HCT116 (cell line): ENCODE data around the gene PUSL1. TPM values are rescaled to one million over a fixed set of nuclear protein-coding genes. Genes with fewer than 3 reads are reported as not detected.

ENCODE experiments used
- ATAC-seq: fragments of 200-7000 bp; cut with Tn5 transposase; 2 replicates; pipeline ENCODE4 v1.9.1; 2020; ENCODE audit warnings: mild to moderate bottlenecking, moderate library complexity
- BruUV-seq: library from RNA; stranded (reverse); fragments of 400-500 nt; replicated peaks from 2 replicates; lab custom pipeline; 2021; lab: Mats Ljungman, UMichigan
- CTCF ChIA-PET: fragments of 300-600 bp; sonication (Branson Sonifier 250); formaldehyde crosslinking; loops from one replicate; lab custom pipeline; 2021; ENCODE audit warnings: antibody characterized with exemption; lab: Charles Lee
- POLR2A ChIA-PET: fragments of 300-600, 350-600 bp; sonication (Branson Sonifier 250); formaldehyde crosslinking; loops from one replicate; lab custom pipeline; 2021; ENCODE audit warnings: antibody characterized with exemption; lab: Charles Lee
- RAD21 ChIA-PET, 2 experiments: fragments of 300-600 bp; sonication (Branson Sonifier 250); formaldehyde crosslinking; loops; one replicate each; lab custom pipeline; 2023; ENCODE audit warnings: low total read pairs in 2 of 2; ENCODE audit not compliant: uncharacterized antibody in 2 of 2, unreplicated experiment in 2 of 2, low non-redundant PET in 1 of 2; lab: Charles Lee
- DNase-seq: peaks from one replicate; pipeline ENCODE4 v3.0.0-alpha.2; 2010; ENCODE audit warnings: low read depth, low spot score
- H2AFZ ChIP-seq: fragments of 200-600 bp; shearing (Covaris generic), sonication (generic); 2 replicates; pipeline ENCODE4 v1.6.1; 2017; ENCODE audit warnings: low read depth, mixed run types, mixed read lengths, antibody characterized with exemption, low read length; ENCODE audit not compliant: poor library complexity, severe bottlenecking
- H3K27ac ChIP-seq: 2 replicates; pipeline ENCODE4 v1.5.1; 2012; ENCODE audit warnings: low read depth, low read length
- H3K27me3 ChIP-seq: fragments of 200-600 bp; sonication (generic); 2 replicates; pipeline ENCODE4 v1.6.1; 2016; ENCODE audit warnings: mixed run types, low read length, mixed read lengths; ENCODE audit not compliant: insufficient read depth
- H3K36me3 ChIP-seq, 2 experiments: fragments of 200-500 bp in 1 of 2; fragments of 200-600 bp in 1 of 2; sonication (Bioruptor generic) in 1 of 2; sonication (generic) in 1 of 2; 2 replicates each; pipeline versions ENCODE4 v1.5.1 to v1.6.1; 2014 to 2016; ENCODE audit warnings: low read length in 2 of 2, inconsistent platforms in 1 of 2, mixed read lengths in 1 of 2, mixed run types in 1 of 2; ENCODE audit not compliant: insufficient read depth in 2 of 2, control insufficient read depth in 1 of 2
- H3K4me1 ChIP-seq, 2 experiments: fragments of 200-600 bp in 1 of 2; sonication (generic) in 1 of 2; 2 replicates each; pipeline versions ENCODE4 v1.5.1 to v1.6.1; 2012 to 2017; ENCODE audit warnings: low read length in 2 of 2, inconsistent platforms in 1 of 2, mild to moderate bottlenecking in 1 of 2, mixed read lengths in 1 of 2, mixed run types in 1 of 2, moderate library complexity in 1 of 2; ENCODE audit not compliant: insufficient read depth in 2 of 2, control insufficient read depth in 1 of 2
- H3K4me2 ChIP-seq: fragments of 200-600 bp; sonication (generic); 2 replicates; pipeline ENCODE4 v1.6.1; 2017; ENCODE audit warnings: mixed run types, low read length, mixed read lengths
- H3K4me3 ChIP-seq, 2 experiments: fragments of 200-600 bp in 1 of 2; sonication (generic) in 1 of 2; replicated peaks in 1 of 2; 2 replicates each; pipeline ENCODE4 v1.5.1; 2011 to 2016; ENCODE audit warnings: low read length in 2 of 2, control low read depth in 1 of 2, low read depth in 1 of 2, mild to moderate bottlenecking in 1 of 2, mixed read lengths in 1 of 2, mixed run types in 1 of 2
- H3K79me2 ChIP-seq: fragments of 200-600 bp; sonication (generic); 2 replicates; pipeline ENCODE4 v1.6.1; 2017; ENCODE audit warnings: mild to moderate bottlenecking, mixed run types, low read length, moderate library complexity, mixed read lengths; ENCODE audit not compliant: insufficient read depth
- H3K9ac ChIP-seq: fragments of 200-600 bp; sonication (generic); 2 replicates; pipeline ENCODE4 v1.6.1; 2016; ENCODE audit warnings: low read length, mixed read lengths
- H3K9me2 ChIP-seq: fragments of 200-600 bp; sonication (generic), shearing (Covaris generic); 2 replicates; pipeline ENCODE4 v1.6.1; 2017; ENCODE audit warnings: mixed run types, mild to moderate bottlenecking, moderate library complexity; ENCODE audit not compliant: insufficient read depth
- H3K9me3 ChIP-seq, 2 experiments: fragments of 200-500 bp in 1 of 2; fragments of 200-600 bp in 1 of 2; sonication (Bioruptor generic) in 1 of 2; sonication (generic) in 1 of 2; 2 replicates each; pipeline ENCODE4 v1.6.1; 2014 to 2017; ENCODE audit warnings: low read length in 2 of 2, mixed read lengths in 2 of 2, inconsistent platforms in 1 of 2, low read depth in 1 of 2, mild to moderate bottlenecking in 1 of 2, mixed run types in 1 of 2, moderate library complexity in 1 of 2; ENCODE audit not compliant: control insufficient read depth in 1 of 2, insufficient read depth in 1 of 2
- H4K20me1 ChIP-seq: fragments of 200-600 bp; sonication (generic), shearing (Covaris generic); 2 replicates; pipeline ENCODE4 v1.6.1; 2017; ENCODE audit warnings: mixed run types, mild to moderate bottlenecking, moderate library complexity; ENCODE audit not compliant: insufficient read depth
- CBX3 ChIP-seq: IDR thresholded peaks from 2 replicates; pipeline ENCODE4 v1.6.1; 2012; ENCODE audit warnings: low read depth
- CEBPB ChIP-seq: IDR thresholded peaks from 2 replicates; pipeline ENCODE4 v1.6.1; 2012; ENCODE audit warnings: low read depth
- EZH2 ChIP-seq: fragments of 200-600 bp; sonication (generic); IDR thresholded peaks from 2 replicates; pipeline ENCODE4 v1.6.1; 2017; ENCODE audit warnings: antibody characterized with exemption, mixed run types
- EZH2phosphoT487 ChIP-seq: fragments of 200-600 bp; IDR thresholded peaks from 2 replicates; pipeline ENCODE4 v1.6.1; 2018; ENCODE audit warnings: antibody characterized with exemption, borderline replicate concordance
- JUND ChIP-seq: IDR thresholded peaks from 2 replicates; pipeline ENCODE4 v1.6.1; 2012
- POLR2AphosphoS5 ChIP-seq: IDR thresholded peaks from 2 replicates; pipeline ENCODE4 v1.6.1; 2011; ENCODE audit warnings: mild to moderate bottlenecking, low read depth, low read length, moderate library complexity
- RAD21 ChIP-seq: IDR thresholded peaks from 2 replicates; pipeline ENCODE4 v1.6.1; 2012; ENCODE audit warnings: low read depth, mild to moderate bottlenecking
- SIN3A ChIP-seq: IDR thresholded peaks from 2 replicates; pipeline ENCODE4 v1.6.1; 2012; ENCODE audit warnings: low read depth
- SP1 ChIP-seq: IDR thresholded peaks from 2 replicates; pipeline ENCODE4 v1.6.1; 2012; ENCODE audit warnings: low read depth
- ZNF274 ChIP-seq: fragments of 200-500 bp; sonication (Bioruptor generic); IDR thresholded peaks from 2 replicates; pipeline ENCODE4 v1.6.1; 2014; ENCODE audit warnings: mild to moderate bottlenecking, low read depth, low read length, inconsistent platforms
- intact Hi-C: fragments of 100-400 bp; cut with micrococcal nuclease; formaldehyde crosslinking; loops from 2 replicates; pipeline ENCODE4 v1.10.0; 2022
- total RNA-seq: library from RNA; stranded (reverse); gene quantifications from one replicate; pipeline ENCODE4 v1.2.1, GENCODE V29; 2021; ENCODE audit not compliant: unreplicated experiment
- TF ChIP-seq, protein P1 (sequence below): IDR thresholded peaks from 2 replicates; pipeline ENCODE4 v1.6.1; 2011; ENCODE audit warnings: mild to moderate bottlenecking, low read length, moderate library complexity; ENCODE audit not compliant: insufficient replicate concordance; ENCODE audit errors: extremely low read depth

Gene PUSL1
- total RNA-seq, 1 experiment from 2014 or later: 47.2 TPM

DNA sequence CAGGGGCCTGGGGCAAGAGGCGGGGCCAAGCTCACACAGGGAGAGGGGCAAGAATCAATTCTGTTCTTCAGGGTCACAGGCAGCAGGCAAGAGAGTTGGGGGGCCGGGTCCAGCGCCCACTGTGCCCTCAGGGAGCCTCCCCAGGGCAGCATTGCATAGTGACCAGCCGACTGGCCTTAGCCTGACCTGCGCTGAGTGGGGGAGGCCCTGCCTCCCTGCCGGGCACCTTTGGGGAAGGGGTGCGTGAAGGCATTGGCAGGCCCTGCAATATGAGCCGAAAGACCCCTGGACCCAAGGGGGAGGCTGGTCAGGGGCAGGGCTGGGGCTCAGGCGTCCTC lies 16.0 kb upstream of the PUSL1 start:
- H3K4me3 ChIP-seq: no peak overlapping the region
- no peak overlapping the region for H3K4me2 ChIP-seq
- H3K79me2 ChIP-seq: no peaks in the 10 kb centered on the region
- no peak overlapping the region for H3K9ac ChIP-seq
- DNase-seq (no peak), ATAC-seq (no peak)
- intact Hi-C loops: no loop called here
- no peaks in the 10 kb centered on the region for H4K20me1 ChIP-seq
- H3K9me2 ChIP-seq: no peaks in the 10 kb centered on the region
- ChIA-PET CTCF (interaction anchor here (0.8 to 2.8 kb wide), 12 partner anchors 9 to 316 kb away, joined by 3 to 30 read pairs (median 4); no protein-coding TSS in a partner anchor), RAD21 (interaction anchor here (0.7 to 1.5 kb wide), 5 partner anchors 12 to 170 kb away, joined by 3 to 7 read pairs (median 3); partner anchors contain the start of gene UBE2J2 (in 1 of the 2)), POLR2A (no interaction called here)
- H3K36me3 ChIP-seq: no peaks in the 10 kb centered on the region
- no peak for TF ChIP-seq CEBPB
- no peak for TF ChIP-seq SIN3A
- no peak for TF ChIP-seq JUND
- TF ChIP-seq SP1: no peak
- TF ChIP-seq ZNF274: no peak
- TF ChIP-seq POLR2AphosphoS5: no peak
- TF ChIP-seq RAD21: no peak
- TF ChIP-seq CBX3: no peak
- H3K9me3 ChIP-seq: no peaks in the 10 kb centered on the region
- peaks cover 14 to 34% of the 10 kb centered on the region in 2 experiments for H3K4me1 ChIP-seq
- no TSS peak for BruUV-seq
- H3K27ac ChIP-seq: no peak overlapping the region
- H2AFZ ChIP-seq: no peak overlapping the region
- no peaks in the 10 kb centered on the region for H3K27me3 ChIP-seq

DNA sequence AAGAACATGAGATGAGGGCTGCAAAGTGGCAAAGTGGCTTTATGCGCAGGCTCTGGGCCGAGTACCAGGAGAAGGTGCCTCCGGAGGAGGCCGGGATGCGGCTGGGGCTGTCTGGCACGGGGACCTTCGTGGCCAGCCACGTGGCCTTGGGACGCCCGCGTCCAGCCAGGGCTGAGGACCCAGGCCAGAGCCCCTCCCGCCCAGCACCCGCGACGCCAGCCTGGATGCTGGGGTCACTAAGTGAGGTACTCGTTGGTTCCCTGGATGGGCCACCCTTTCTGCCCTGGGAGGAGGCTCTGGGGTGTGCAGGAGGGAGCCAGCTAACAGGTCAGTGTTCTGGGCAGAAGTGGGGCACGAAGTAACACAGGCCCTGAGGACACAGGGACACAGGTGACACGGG lies 15.5 kb upstream of the PUSL1 start:
- ATAC-seq (no peak), DNase-seq (no peak)
- POLR2A ChIA-PET: no interaction called here
- Histone ChIP-seq H3K4me2 (no peak overlapping the region), H3K27ac (no peak overlapping the region; the same call in 1 of the 2 replicates), H3K79me2 (no peaks in the 10 kb centered on the region), H3K27me3 (no peaks in the 10 kb centered on the region), H3K9me2 (no peaks in the 10 kb centered on the region), H3K4me1 (peaks cover 14 to 34% of the 10 kb centered on the region in 2 experiments), H3K4me3 (no peak overlapping the region), H4K20me1 (no peaks in the 10 kb centered on the region), H3K9ac (no peak overlapping the region), H2AFZ (no peak overlapping the region), H3K9me3 (no peaks in the 10 kb centered on the region), H3K36me3 (no peaks in the 10 kb centered on the region)
- CTCF ChIA-PET: interaction anchor here (1.6 to 2.8 kb wide), 2 partner anchors 171 to 308 kb away, joined by 8 to 30 read pairs; no protein-coding TSS in a partner anchor
- intact Hi-C loops: no loop called here
- TF ChIP-seq EZH2phosphoT487 (no peak), EZH2 (no peak), CBX3 (no peak), CEBPB (no peak)
- TF ChIP-seq, protein P1, sequence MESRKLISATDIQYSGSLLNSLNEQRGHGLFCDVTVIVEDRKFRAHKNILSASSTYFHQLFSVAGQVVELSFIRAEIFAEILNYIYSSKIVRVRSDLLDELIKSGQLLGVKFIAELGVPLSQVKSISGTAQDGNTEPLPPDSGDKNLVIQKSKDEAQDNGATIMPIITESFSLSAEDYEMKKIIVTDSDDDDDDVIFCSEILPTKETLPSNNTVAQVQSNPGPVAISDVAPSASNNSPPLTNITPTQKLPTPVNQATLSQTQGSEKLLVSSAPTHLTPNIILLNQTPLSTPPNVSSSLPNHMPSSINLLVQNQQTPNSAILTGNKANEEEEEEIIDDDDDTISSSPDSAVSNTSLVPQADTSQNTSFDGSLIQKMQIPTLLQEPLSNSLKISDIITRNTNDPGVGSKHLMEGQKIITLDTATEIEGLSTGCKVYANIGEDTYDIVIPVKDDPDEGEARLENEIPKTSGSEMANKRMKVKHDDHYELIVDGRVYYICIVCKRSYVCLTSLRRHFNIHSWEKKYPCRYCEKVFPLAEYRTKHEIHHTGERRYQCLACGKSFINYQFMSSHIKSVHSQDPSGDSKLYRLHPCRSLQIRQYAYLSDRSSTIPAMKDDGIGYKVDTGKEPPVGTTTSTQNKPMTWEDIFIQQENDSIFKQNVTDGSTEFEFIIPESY: no peak
- RAD21 ChIA-PET: no interaction called here
- BruUV-seq: no TSS peak
